NT2/D1 (cell line): ENCODE data around the gene AGRP.

ENCODE experiments used
- SUZ12 ChIP-seq: IDR thresholded peaks from 2 replicates; pipeline ENCODE4 v1.6.1; 2011; ENCODE audit not compliant: insufficient read length, insufficient read depth; ENCODE audit errors: extremely low read depth
- YY1 ChIP-seq: IDR thresholded peaks from 2 replicates; pipeline ENCODE4 v1.6.1; 2011; ENCODE audit not compliant: insufficient read length, insufficient read depth
- ZNF274 ChIP-seq: IDR thresholded peaks from 2 replicates; pipeline ENCODE4 v1.6.1; 2011; ENCODE audit warnings: mild to moderate bottlenecking, low read depth, low read length

DNA sequence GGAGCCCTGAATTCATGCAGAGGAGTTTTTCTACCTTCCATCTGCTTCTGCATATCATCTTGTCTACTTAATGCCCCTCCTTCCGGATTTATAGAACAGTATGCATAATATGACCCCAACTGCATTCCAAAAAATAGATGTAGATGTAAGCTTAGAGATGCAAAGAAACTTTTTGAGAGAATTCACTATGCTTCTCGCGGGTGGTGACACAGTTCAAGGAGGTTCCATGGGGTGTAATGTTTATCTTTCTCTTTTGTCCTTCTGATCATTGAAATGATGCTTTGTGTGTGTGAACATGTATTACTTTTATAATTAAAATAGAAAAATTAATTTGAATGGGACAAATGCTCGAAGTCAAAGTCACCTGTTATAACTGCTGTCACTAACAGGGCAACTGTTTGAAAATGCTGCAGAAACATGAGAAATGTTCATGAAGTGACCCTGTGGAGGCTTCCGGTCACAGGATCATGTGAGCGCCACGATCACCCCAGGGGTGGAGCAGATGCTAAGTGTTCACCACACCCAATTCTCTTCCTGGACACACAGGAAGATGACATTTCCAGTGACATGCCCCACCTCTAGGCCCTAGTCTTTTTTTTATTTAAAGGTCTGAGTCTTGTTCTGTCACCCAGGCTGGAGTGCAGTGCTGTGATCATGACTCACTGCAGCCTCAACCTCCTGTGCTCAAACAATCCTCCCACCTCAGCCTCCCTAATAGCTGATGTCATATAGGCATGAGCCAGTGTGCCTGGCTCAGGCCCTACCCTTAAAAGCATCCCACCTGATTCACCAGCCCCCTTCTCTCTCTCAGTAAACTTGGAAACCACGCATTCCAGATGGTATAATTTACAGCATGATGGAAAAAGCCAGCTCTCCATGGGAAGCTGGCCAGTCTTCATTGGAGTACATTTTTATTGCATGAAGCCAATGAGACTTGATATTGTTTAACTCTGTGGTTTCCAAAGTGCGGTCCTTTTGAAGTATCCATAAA is 21.0 kb upstream of the AGRP start:
- TF ChIP-seq YY1 (no peak), ZNF274 (no peak), SUZ12 (no peak)
